Measurements from ENCODE around the gene PSMG4.

Gene PSMG4

GRCh38 chr6:3277851-3278416 lies 19.2 kb downstream of the PSMG4 start:
- no peak for DNase-seq

DNA sequence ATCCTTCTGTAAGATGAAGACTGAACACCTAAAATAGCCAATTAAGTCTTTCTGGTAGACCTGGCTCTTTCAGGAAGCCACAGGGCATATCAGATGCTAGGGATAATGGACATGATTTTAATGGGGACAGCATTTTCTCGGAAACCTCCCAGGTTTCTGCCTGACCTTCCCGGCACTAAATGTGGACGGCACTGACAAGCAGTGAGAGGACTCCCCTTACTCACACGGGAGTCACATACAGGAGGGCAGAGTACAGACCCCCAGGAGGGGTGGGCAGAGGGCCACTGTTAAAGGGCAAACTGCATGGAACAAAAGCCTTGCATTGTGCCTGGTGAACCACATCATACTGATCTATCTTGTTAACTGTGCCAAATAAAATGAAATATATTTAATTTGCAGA lies 19.9 kb downstream of the PSMG4 start:
- no peak for DNase-seq

GRCh38 chr6:3280091-3280490 lies 21.3 kb downstream of the PSMG4 start:
- no peak for DNase-seq

- DNase-seq: no peak
These were observed 22.2 kb downstream of the PSMG4 start for GRCh38 chr6:3280866-3281465.

- DNase-seq: no peak
These were observed 23.1 kb downstream of the PSMG4 start for GRCh38 chr6:3281631-3282475.

GRCh38 chr6:3282476-3283236 lies 23.9 kb downstream of the PSMG4 start:
- DNase-seq: no peak

- no peak for DNase-seq
These were observed 24.5 kb downstream of the PSMG4 start for GRCh38 chr6:3283241-3283640.

GRCh38 chr6:3283641-3284435 lies 25.1 kb downstream of the PSMG4 start:
- DNase-seq: no peak

DNA sequence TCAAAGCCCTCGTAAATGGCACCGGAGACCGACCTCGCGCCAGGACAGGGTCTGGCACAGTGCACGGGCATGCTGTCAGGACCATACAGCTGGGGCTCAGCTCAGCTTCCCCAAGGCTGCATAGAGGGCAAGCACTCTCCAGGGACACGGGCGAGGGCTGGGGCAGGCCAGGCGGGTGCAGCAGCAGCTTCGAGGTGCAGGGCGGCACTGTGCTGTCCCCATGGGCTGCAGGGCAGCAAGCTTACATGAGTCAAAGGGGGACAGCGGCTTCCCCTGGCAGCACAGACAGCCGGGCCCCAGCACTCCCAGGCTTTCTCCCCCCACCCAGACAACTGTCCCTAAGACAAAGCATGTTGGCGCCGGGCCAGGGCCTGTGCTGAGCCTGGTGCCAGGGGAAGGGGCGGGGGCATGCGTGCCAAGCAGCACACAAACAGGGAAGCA lies 25.7 kb downstream of the PSMG4 start:
- DNase-seq: no peak

GRCh38 chr6:3285049-3285639 lies 26.4 kb downstream of the PSMG4 start:
- no peak for DNase-seq

- DNase-seq: no peak
These were observed 27.0 kb downstream of the PSMG4 start for GRCh38 chr6:3285732-3286131.

DNA sequence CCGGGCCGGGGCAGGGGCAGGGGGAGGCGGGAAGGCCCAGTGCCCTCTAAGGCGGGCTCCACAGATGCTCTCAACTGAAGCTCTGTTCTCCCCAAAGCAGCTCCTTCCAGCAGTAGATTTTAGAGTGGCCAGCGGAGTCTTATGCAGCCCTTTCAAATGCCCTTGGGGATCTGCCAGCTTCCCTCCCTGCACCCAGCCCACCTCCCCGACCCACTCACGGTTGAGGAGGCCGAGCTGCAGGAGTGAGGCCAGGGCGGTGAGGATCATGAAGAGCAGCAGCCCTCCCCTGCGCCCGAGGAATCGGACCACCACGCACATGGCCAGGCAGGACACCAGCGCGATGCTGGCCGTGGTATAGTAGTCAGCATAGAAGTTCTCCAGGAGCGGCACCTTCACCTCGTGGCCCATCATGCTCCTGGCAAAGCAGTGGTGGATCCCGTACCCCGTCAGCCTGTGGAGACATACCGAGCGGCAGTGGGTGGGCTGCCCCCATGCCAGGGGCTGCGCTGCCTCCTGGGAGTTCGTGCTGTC lies 28.0 kb downstream of the PSMG4 start:
- DNase-seq: no peak

GRCh38 chr6:3287308-3287707 lies 28.6 kb downstream of the PSMG4 start:
- DNase-seq: no peak

DNA sequence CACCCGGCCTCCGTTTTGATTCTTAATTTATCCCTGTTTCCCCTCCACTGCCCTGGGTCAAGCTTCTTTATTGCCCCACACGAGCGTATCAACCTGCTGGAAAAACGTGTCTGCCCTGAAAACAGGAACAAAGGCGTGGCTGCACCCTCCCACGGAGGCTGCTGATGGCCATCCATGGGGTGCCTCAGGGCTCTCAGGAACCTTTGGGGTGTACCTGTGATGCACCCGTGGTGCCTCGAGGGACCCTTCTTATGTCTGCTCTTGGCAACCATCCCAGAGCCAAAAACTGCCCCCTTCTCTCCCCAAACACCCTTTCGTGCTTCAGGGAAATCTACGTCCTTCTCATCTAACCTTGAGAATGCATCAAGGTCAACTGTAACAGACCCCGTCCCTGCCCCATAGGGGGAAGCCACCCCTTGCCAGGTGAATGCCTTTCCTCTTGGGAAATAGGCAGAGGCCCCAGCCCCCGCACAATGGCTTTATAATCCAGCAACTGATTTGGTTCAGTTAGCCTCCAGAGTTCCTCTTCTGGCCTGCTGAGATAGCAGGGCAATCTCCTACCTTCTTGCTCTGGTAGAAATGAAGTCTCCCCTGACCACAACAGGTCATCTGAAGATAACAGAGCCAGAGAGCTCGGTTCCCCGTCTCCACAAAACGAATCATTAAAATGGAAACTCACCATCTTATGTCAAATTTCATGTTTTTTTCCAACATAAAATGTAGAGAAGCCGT lies 29.4 kb downstream of the PSMG4 start:
- no peak for DNase-seq

GRCh38 chr6:3288711-3289663 lies 30.2 kb downstream of the PSMG4 start:
- no peak for DNase-seq

DNA sequence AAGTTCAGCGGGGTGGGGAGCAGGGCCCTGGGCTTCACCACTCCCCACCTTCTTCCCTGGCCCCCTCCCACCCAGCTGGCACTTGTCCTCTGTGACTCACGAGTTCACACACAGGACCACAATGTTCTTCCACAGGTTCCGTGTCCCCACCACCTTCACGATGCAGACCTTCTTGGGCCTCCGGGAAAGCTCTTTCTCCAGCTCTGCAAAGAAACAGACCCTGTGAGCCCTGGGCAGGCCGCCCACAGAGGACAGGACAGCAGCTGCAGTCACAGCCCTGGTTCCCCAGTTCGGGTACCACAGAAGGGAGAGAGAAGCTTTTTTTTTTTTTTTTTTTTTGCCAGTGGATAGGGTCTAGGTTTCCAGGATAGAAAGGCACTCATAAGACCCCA lies 30.9 kb downstream of the PSMG4 start:
- DNase-seq: no peak

GRCh38 chr6:3290149-3290930 lies 31.6 kb downstream of the PSMG4 start:
- no peak for DNase-seq

- DNase-seq: no peak
These were observed 32.1 kb downstream of the PSMG4 start for GRCh38 chr6:3290931-3291211.

- no peak for DNase-seq
These were observed 32.6 kb downstream of the PSMG4 start for GRCh38 chr6:3291346-3291745.

All from GF-D8 (cell line).